Left forelimb (tissue), 1 donor: ENCODE results near the gene IPO5.

ENCODE experiments used
- DNase-seq: peaks from one replicate; pipeline ENCODE4 v3.0.0-alpha.2; 2018; ENCODE audit warnings: low spot score

The IPO5 gene

DNA sequence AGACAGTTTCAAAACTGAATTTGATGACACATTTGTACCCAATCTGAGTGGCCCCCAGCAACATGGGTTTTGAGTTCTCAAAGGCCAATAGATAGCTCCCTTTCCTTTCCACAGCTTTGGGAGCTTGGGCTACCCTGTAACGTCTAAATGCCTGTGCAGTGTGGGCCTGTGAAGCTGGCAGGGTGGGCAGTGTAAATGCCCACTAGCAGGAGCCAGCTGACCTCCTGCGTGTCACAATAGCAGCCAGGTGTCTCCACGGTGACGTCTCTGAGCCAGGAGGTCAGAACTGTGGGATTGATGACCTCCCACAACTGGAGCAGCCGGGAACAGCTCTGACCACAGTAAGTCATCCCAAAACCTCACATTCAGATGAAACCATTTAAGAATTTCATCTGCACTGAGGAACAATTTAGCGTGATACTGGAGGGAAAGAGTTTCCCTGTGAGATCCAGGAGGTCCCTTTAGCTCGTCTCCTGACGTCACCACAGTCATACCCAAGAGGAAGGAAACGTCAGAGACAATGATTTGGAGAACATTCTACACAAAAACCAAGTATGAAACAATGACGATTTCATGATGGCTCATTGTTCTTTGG is at the start of gene IPO5:
TSS of gene IPO5 (plus strand) at position 300 of the 595 bp plus-strand sequence. CDS start 23,022 bp downstream, outside the sequence.
- DNase-seq: no peak

DNA sequence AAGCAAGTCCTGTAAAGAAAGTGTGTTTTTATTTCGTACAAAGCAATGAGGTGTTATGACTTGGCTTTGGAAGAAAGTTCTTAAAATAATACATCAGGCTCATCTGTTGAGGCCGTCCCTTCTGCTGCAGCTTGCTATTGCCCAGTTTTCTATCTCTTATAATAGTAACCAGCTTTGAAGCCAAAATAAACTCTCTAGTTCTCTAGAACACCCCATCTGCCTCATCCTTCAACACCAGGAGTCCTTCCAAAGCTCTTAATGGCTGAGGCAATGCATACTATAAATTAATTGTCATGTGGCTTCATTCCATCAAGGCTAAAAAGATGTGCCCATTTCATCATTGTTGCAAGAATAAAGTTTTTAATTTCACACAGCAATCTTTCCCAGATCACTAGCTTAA is 49.4 kb upstream of the IPO5 start:
- DNase-seq: no peak

DNA sequence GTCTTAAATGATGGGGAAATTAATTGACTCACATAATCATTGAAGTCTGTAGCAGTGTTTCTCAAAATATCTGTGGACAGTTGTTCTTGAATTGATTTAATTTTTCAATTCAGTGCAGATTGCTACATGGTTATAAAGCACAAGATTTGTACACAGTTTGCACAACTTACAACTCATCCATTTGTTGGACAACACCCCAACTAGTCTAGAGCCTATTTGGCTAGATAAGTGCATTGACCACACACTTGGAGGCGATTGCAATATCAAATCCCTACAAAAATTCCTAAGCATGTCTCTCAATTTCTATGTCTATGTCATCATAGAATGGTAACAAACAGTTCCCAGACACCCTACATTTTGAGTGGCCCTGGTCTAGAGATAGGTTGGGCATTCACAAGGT is 48.0 kb upstream of the IPO5 start:
- no peak for DNase-seq

DNA sequence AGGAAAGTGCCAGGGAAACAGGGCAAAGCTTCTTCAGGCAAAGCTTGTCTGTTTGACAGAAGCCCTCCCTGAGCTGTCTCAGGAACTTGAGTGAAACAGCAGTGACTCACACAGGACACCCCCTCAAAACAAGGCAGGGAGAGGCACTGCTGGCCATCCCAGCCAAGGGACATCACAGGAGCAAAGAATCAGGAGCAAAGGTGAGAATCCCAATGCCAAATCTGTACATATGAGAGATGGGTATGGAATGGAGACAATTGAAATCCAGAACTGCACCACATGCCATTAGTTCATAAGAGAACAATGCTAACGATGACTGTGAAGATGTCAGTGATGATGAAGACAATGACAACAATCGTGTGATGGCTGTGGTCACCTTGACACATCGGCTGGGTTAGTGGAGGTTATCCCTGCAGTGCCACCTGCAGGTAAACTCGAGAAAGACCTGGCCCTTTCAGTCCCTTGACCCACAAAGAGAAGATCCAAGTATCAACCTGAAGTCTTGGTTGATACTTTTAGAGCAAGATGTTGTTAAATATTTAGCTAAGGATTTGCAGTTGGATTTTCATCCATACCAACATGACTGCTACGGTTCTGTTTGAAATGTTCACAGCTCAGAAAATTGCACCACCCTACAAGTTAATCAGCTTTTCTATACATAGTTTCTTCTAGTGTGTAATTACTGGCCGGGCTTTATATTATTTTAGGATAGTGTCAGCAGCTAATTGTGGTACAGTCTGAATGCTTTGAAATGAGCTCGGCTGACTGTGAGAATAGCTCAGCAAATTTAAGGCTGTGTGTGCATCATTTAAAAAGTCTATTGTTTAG is 42.0 kb upstream of the IPO5 start:
- DNase-seq: no peak

DNA sequence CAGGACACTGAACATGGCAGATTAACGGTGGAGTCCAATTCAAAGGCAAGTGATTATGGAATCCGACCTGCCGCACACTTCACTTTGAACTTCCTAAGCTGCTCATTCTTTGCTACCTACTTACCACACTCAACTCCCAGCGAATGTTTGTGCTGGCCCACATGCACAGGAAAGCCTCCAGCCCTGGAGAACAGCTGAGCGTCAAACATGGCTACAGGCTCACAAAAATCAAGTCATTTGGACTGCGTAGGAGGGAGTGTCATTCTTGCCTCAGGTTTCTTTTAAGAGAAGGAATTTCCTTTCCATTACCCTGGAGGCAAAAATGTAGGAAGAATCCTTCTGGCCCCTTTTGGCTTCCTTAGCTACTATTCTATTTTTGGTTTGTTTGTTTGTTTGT is 41.3 kb upstream of the IPO5 start:
- DNase-seq: no peak

DNA sequence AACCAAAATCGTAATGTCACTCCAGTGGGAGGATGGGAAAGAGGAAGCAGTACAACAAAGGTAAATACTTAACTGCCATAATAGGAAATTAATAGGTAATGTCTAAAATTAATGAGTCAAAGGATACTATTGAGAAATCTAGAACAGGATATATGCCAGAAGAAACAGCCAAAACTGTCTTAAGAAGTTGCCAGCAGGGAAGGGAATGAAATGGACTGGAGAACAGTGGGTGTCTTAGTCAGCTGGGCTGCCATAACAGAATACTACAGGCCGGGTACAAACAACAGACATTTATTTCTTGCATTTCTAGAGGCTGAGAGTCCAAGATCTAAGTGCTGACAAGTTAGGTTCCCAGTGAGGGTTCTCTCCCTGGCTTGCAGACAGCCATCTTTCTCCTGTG is 40.3 kb upstream of the IPO5 start:
- no peak for DNase-seq

DNA sequence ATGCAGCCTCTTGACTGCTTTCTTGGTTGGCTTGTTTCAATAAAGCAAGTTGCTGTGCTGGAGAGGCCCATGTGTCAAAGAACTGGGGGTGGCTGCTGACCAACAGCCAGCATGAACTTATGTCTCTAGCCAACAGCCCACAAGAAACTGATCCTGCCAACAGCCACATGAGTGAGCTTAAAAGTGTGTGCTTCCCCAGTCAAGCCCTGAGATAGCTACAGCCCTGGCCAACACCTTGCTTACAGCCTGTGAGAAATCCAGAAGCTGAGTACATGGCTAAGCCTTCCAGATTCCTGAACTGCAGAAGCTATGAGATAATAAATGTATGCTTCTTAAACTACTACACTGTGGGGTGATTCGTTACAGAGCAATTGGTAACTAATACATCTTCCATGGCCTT is 38.9 kb upstream of the IPO5 start:
- no peak for DNase-seq

DNA sequence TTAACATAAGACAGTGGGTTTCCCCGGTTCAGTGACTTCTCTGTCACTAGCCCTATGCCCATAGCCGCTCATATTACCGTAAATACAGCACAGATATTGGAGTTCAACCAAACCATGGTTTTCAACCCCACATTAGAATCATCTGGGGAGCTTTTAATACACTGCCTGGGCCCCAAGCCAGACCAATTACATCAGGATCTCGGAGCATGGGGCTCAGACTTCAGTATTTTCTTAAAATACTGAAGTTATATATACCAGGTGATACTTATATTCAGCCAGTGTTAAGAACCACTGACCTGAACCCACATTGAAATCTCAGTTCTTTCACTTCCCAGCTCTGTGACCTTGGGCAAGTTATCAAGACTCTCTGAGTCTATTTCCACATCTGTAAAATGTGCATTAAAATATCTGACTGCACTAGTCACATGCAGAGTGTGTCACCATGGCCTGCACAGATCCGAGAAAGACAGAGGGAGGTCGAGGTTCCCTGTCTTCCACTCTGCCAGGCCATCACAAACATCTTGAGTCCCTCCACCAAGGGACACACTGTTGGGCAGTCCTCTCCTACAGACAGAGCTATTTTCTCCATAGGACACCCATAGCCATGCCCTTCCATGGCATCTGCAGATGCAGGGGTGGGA is 32.2 kb upstream of the IPO5 start:
- DNase-seq: peak; percentile 69

DNA sequence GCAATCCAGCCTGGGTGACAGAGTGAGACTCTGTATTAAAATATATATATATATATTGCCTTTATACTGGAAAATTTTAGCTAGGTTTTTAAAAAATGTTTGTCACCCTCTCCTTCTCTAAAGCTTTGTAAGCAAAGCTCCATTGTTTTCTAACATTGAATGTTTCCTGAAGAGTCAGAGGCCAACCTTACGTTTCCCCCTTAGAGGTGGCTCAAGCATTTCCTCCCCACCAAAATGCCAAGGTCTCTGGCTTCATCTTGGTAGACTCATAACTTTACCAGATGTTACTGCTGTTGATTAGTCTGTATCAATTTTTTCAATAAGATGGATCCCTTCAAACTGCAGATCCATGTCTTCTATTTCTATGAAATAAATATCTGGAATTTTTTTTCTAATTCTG is 25.2 kb upstream of the IPO5 start:
- DNase-seq: no peak

DNA sequence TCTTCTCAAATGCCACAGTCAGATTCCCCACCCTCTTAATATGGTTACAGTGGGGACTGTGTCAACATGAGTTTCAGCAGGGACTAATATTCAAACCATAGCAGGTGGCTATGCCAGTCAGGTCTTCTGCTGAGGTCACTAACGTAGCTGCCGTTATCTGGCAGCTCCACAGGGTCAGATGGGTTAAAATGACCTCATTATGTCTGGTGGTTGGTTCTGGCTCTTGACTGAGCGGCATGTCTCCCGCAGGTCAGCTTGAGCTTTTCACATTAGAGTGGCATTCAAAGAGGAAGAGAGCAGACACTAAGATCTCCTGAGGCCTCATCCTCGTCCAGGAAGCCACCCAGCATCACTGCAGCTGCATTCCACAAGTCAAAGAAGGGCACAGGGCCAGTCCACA is 21.4 kb upstream of the IPO5 start:
- DNase-seq: no peak

DNA sequence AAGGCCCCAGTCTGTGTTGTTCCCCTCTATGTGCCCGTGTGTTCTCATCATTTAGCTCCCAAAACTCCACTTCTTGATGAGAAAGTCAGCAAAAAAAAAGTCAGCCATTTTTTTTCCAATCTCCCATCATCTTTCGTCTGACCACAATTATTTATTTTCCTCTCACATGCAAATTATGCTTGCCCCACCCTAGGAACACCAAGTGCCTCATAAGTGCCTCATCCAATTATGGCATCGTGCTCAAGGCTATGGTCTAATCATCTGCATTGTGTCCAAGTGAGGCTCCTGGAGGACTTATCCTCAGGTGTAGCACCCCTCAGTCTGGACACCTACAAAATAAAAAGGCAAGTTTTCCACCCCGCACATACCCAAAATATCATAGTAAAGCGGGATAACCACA is 20.8 kb upstream of the IPO5 start:
- no peak for DNase-seq

DNA sequence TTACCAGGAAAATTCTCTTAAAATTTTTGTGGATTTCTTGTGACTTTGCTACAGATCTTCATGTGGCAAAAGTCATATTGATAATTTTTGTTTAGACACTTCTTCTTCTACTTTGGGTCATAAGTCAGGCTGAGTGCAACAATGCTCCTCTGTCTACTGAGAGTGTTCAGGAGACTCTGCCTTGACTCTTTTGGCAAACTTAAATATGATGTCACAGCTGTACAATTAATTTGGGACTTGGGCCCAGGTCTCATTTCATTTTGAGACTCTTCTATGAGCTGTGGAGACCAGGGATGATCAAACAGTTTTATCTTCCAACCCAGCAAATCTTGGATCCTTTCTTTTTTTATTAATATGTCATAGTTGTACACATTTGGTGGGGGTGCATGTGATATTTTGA is 19.7 kb upstream of the IPO5 start:
- DNase-seq: no peak

DNA sequence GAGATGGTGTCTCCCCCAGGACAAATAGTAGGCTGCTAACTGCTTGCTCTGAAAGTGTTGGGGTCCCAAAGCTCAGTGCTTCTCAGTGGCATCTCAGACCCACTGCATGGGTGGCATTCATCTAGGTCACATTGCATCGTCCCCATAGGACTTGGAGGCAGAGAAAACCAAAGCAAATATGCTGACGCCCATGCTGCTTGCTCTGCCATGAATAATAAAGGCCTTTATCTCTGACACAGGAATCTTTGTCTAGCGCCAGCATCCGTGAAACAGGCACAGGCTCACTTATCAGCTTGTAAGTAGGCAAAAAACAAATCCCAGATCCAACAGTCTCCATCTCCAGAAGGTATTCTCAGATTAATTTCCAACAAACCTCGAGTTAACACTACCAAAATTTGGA is 18.9 kb upstream of the IPO5 start:
- no peak for DNase-seq

DNA sequence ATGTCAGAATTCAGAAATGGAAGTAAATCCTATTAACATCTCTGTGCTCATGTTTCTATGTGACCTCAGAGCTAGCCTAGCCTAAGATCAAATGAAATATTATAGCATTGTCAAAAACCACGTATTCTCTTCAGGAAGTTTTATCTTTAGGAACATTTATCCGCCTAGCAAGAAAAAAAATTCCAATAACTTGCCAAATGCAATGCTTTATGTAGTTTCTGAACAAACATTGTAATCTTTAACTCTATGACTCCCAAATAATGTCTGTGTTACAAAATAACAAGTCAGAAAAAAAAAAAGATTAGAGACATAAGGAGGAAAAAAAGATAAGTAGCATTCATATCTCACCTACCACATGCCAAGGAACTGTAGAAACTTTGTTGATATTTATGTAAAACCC is 18.4 kb upstream of the IPO5 start:
- no peak for DNase-seq

DNA sequence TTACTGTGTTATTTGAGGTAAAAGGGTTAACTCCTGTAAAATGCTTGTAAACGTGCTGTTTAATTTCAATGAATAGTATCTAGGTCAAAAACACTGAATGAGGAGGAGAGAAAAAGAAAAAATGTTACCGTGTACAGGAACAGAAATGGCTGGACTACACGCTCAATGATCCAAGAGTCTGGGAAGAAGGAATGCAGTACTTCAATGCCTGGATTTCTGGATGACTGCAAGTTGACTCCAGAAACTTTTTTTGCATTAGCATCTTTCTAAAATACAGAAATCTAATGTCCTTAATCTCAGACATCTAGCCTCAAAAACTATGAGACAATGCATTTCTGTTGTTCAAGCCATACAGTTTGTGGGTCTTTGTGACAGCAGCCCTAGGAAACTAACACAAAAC is 17.4 kb upstream of the IPO5 start:
- no peak for DNase-seq

DNA sequence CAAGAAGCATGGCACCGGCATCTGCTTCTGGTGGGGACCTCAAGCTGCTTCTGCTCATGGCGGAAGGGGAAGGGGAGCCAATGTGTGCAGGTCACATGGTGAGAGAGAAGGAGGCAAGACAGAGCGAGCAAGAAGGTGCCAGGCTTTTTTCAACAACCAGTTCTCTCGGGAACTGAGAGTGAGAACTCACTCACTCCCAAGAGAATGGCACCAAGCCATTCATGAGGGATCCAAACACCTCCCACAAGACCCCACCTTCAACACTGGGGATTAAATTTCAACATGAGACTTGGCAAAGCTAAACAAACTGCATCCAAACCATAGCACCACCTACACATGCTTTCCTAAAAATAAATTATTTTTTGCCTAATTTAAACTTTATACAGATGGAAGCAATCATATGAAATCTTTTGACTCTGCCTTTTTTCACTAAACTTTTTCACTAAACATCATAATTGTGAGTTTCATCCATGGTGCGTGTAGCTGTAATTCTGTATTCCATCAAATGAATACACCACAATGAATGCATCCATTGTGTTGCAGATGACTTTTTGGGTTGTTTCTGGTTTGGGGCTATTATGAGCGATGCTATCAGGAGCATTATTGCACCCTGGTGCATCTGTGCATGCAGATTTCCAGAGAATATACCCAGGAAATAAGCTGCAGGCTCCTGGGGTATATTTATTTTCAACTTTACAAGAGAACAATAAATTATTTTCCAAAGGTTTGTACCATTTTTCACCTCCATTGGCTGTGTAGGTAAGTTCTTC is 14.6 kb upstream of the IPO5 start:
- DNase-seq: no peak

DNA sequence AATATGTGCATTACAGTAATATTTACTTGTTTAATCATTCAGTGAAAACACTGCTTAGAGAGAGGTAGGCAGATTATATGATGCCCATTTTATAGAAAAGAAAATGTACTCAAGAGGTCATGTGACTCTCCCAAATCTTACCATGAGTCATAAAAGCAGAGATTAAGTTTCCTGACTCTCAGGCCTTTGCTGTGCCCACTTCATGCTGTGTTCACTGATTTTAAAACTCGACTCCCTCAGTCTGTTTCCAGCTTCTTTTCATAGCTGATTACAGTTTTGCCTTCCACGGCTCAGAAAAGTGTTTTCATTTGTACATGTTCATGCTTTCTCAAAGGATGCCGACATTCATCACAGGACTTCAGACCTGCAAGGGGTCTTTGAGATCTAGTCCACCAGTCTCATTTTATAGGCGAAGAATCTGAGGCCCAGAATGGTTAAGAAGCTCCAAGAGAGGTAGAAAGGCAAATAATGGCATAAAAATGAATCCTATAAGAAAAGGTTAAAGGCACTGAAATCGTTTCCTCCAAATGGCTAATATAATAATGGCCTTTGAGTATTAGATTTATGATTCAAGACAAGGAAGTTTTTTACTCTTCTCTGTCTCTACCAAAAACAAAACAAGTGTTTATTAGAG is 9.0 kb upstream of the IPO5 start:
- DNase-seq: no peak

DNA sequence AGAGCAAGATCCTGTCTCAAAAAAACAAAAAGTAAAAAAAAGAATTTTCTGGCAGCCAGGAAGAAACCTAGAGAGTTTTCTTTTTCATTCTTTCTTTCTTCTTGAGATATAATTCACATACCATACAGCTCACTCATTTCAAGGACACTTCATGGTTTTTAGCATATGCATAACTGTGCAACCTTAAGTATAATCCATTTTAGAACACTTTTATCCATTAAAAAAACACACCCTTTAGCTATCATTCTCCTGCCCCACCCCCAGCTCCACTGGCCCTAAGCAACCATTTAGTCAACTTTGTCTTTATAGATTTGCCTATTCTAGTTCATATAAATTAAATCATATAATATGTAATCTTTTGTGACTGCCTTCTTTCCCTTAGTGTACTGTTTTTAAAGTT is 8.1 kb upstream of the IPO5 start:
- no peak for DNase-seq

DNA sequence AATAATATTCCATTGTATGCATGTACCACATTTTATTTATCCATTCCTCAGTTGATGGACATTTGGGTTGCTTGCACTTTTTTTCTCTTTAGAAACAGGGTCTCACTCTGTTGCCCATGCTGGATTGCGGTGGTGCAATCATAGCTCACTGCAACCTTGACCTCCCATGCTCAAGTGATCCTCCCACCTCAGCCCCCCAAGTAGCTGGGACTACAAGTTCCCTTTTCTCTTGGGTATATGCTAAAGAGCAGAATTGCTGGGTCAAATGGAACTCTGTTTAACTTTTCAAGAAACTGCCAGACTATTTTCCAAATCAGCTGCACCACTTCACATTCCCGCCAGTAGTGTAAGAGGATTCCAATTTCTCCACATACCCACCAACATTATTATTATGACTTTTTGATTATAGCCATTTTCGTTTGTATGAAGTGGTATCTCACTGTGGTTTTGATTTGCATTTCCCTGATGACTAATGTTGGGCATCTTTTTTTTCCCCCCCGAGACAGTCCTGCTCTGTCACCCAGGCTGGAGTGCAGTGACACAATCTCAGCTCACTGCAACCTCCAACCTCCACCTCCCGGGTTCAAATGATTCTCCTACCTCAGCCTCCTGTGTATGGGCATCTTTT is 7.6 kb upstream of the IPO5 start:
- DNase-seq: no peak

DNA sequence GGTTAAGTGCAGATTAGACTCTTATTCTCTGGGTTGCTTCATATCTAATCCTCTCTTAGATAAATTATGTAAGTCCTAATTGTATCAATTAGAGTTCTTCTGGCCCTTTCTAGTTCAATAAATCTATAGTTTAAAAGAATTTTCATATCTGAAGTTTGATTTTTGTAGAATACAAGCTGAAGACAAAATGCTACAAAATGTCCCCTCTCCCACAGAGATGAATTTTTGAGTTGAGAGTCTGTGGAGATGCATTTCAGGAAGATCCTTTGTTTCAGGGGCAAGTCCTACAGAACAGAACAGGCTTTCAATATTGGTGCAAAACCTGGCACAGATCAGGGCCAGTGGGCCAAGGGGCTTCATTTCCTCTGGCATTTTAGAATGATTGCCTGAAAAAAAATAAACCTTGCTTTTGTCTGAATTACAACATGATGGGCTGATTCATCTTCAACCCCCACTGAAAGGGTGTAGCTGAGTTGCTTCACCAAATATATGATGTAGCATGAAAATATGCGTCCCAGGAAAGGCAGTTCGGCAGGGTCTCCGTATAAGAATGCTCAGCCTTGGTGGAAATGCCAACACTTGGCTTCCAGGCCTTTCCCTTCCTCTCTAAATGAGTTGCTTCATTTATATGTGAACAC is 6.4 kb upstream of the IPO5 start:
- DNase-seq: no peak

DNA sequence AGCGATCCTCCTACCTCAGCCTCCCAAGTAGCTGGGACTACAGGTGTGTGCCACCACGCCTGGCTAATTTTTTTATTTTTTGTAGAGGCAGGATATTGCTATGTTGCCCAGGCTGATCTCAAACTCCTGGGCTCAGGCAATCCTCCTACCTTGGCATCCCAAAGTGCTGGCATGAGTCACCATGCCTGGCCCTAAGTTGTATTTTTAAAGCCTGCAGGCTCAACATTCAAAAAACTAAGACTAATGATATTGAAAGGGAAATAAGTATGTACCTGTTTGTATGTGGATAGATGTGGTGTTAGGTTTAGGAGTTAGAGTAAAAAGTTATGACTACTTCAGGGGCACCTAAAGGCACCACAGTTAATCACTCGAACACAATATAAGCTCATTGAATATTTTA is 5.4 kb upstream of the IPO5 start:
- DNase-seq: no peak
